Measurements from ENCODE around the gene LDLRAD4. TPM values are rescaled to one million over a fixed set of nuclear protein-coding genes. Genes with fewer than 3 reads are reported as not detected.

Gene LDLRAD4
- total and polyA plus RNA-seq, 8 donors = 2.0 to 47.9 (median 9.0) TPM

DNA sequence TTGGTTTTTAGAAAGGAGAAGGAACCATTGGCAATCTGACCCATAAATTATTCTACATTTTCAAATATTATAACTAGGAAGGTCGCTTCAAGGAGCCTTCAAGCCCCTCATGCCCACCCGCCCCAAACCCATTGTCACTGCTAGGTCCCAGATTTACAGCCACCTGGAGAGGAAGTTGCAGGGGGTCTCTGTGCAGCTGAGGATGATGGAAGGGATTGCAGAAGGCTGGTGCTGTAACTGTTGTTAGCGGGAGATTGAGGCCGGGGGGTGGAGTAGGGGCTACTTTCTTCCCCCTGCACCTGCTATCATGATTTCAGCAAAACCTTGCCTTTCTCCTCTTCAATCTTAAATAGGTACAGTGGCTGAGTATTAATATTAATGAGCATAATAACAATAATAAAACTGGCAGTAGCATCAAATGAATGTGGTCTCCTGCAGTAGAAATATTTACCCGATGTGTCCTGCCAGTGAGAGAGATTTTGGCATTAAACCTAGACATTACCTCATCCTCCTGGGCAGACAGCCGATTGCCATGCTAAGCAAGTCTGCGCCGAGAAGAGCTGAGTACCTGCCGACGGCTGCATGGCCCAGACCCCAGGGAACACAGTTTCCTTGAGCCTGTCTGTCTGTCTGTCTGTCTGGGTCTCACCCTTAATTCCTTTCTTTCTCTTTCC, 282.4 kb downstream of the LDLRAD4 start:
- Histone ChIP-seq H3K27me3 (no peaks in the 10 kb centered on the region), H3K4me3 (no peak overlapping the region), H3K4me1 (peaks cover 0 to 25% (median 8%) of the 10 kb centered on the region in 4 donors), H3K9me3 (peaks cover 0 to 8% (median 0%) of the 10 kb centered on the region in 4 donors), H3K27ac (no peak overlapping the region), H3K36me3 (peaks cover 0 to 14% (median 8%) of the 10 kb centered on the region in 4 donors)
- TF ChIP-seq EP300 (IDR thresholded peaks at IDR 0.05) = no peak
- peak in 1 of 3 donors; percentile 13 for TF ChIP-seq POLR2AphosphoS5 (IDR thresholded peaks at IDR 0.05)
- intact Hi-C loops (cut with DNase I; ENCODE audit: low total_unique reads) = no loop called here
- peak; percentile 51 to 83 for DNase-seq
- WGBS, 5 donors = 36 to 49% (median 42%) methylated on average over 10 of the region's 10 CpGs

DNA sequence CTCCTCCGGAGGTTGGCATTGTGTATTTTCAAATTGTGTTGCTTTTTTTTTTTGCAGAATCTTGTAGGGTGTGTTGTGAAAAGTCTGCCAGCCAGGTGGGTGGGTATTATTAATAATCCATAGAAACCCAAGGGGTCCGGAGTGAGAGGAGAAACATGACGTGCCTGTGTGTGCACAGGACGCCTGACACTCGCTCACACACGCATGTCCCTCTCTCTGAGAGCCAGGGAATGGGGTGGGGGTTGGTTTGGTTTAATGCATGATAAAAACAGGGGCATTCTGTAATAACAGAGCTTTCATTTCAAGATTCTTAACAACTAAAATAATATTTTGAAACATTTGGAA, 283.0 kb downstream of the LDLRAD4 start:
- TF ChIP-seq POLR2AphosphoS5 (IDR thresholded peaks at IDR 0.05) (no peak), EP300 (IDR thresholded peaks at IDR 0.05) (no peak), POLR2A (IDR thresholded peaks at IDR 0.05) (no peak)
- TF ChIP-seq, protein P1, sequence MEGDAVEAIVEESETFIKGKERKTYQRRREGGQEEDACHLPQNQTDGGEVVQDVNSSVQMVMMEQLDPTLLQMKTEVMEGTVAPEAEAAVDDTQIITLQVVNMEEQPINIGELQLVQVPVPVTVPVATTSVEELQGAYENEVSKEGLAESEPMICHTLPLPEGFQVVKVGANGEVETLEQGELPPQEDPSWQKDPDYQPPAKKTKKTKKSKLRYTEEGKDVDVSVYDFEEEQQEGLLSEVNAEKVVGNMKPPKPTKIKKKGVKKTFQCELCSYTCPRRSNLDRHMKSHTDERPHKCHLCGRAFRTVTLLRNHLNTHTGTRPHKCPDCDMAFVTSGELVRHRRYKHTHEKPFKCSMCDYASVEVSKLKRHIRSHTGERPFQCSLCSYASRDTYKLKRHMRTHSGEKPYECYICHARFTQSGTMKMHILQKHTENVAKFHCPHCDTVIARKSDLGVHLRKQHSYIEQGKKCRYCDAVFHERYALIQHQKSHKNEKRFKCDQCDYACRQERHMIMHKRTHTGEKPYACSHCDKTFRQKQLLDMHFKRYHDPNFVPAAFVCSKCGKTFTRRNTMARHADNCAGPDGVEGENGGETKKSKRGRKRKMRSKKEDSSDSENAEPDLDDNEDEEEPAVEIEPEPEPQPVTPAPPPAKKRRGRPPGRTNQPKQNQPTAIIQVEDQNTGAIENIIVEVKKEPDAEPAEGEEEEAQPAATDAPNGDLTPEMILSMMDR (IDR thresholded peaks at IDR 0.05) = no peak
- Histone ChIP-seq H3K27ac (no peak overlapping the region), H3K4me1 (peaks cover 0 to 25% (median 8%) of the 10 kb centered on the region in 4 donors), H3K9me3 (peaks cover 0 to 8% (median 0%) of the 10 kb centered on the region in 4 donors), H3K27me3 (no peaks in the 10 kb centered on the region), H3K4me3 (no peak overlapping the region), H3K36me3 (peaks cover 0 to 14% (median 8%) of the 10 kb centered on the region in 4 donors)
- DNase-seq = no peak
- intact Hi-C loops (cut with DNase I; ENCODE audit: low total_unique reads) = no loop called here
- WGBS, 5 donors = 57 to 74% (median 63%) methylated on average over 6 of the region's 6 CpGs

DNA sequence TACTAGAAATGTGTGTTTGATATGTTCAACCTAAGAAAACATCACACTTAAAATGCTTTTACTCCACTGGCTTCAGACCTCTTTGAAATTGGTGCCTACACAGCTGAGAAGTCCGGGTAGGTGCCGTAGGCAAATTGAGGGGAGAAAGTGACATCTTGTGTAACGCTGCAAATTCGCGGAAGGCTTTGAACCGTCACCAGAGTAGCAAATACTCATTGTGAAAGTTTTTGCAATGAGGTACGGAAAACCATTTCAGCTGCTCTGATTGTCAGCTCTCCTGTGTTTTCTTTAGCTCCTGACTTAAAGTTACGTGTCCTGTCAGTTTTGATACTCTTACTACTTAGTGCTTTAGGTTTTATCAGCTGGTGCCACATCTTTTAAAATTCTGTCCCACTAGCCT, 283.3 kb downstream of the LDLRAD4 start:
- TF ChIP-seq EP300 (IDR thresholded peaks at IDR 0.05) (no peak), POLR2AphosphoS5 (IDR thresholded peaks at IDR 0.05) (no peak), POLR2A (IDR thresholded peaks at IDR 0.05) (no peak)
- TF ChIP-seq, protein P1 (IDR thresholded peaks at IDR 0.05) = no peak
- no peak for DNase-seq
- peaks cover 0 to 25% (median 8%) of the 10 kb centered on the region in 4 donors for H3K4me1 ChIP-seq
- intact Hi-C loops (cut with DNase I; ENCODE audit: low total_unique reads) = no loop called here
- no peaks in the 10 kb centered on the region for H3K27me3 ChIP-seq
- WGBS, 5 donors = 66 to 74% (median 68%) methylated on average over 8 of the region's 8 CpGs
- no peak overlapping the region for H3K4me3 ChIP-seq
- peaks cover 0 to 14% (median 8%) of the 10 kb centered on the region in 4 donors for H3K36me3 ChIP-seq
- no peak overlapping the region for H3K27ac ChIP-seq
- peaks cover 0 to 8% (median 0%) of the 10 kb centered on the region in 4 donors for H3K9me3 ChIP-seq

DNA sequence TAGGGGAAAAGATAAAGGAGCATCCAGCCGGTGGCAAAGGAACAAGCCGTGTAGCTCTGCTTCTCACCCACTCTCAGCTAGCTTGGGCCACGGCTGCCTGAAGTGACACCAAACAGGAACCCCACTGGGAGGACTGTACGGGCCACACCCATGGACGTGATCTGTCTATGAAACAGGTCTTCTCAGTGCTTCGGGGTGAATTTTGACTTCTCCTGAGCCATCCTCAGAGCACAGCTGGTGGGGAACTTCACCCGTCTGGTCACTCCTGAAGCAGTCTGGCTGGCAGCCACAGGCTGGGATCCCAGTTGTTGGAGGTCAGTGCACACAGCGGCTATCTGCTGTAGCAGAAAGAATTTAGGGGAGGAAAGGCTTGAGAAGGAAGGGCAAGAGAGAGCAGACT, 284.0 kb downstream of the LDLRAD4 start:
- H3K4me3 ChIP-seq = no peak overlapping the region
- H3K27me3 ChIP-seq = no peaks in the 10 kb centered on the region
- 72 to 80% (median 77%) methylated on average over 8 of the region's 8 CpGs for WGBS, 5 donors
- peaks cover 0 to 13% (median 8%) of the 10 kb centered on the region in 4 donors for H3K36me3 ChIP-seq
- peaks cover 0 to 25% (median 8%) of the 10 kb centered on the region in 4 donors for H3K4me1 ChIP-seq
- peaks cover 0 to 8% (median 0%) of the 10 kb centered on the region in 4 donors for H3K9me3 ChIP-seq
- intact Hi-C loops (cut with DNase I; ENCODE audit: low total_unique reads) = no loop called here
- H3K27ac ChIP-seq = no peak overlapping the region
- TF ChIP-seq POLR2AphosphoS5 (IDR thresholded peaks at IDR 0.05) (no peak), POLR2A (IDR thresholded peaks at IDR 0.05) (no peak), EP300 (IDR thresholded peaks at IDR 0.05) (no peak)
- TF ChIP-seq, protein P1 (IDR thresholded peaks at IDR 0.05) = no peak
- no peak for DNase-seq

DNA sequence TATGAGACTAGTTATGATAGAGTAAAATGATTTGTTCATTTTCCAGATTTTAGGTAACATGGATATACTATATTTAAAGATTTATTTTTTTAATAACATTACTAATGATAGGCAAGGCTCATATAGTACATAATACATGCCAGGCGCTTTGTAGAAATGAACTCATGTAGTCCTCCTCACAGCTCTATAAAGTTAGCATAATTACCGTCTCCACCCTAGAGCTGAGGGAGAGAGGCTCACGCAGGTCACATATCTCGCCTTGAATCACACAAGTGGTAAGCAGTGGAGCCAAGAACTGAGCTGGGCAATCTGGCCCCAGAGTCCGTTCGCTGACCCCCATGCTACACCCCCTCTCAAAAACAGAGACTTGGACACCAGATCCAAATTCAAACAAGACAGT, 285.3 kb downstream of the LDLRAD4 start:
- Histone ChIP-seq H3K36me3 (peaks cover 0 to 3% (median under 1%) of the 10 kb centered on the region in 4 donors), H3K4me1 (peaks cover 0 to 25% (median 8%) of the 10 kb centered on the region in 4 donors), H3K27ac (no peak overlapping the region), H3K27me3 (no peaks in the 10 kb centered on the region), H3K4me3 (no peak overlapping the region), H3K9me3 (peaks cover 0 to 2% (median 0%) of the 10 kb centered on the region in 4 donors)
- no peak for DNase-seq
- TF ChIP-seq, protein P1 (IDR thresholded peaks at IDR 0.05) = no peak
- TF ChIP-seq POLR2AphosphoS5 (IDR thresholded peaks at IDR 0.05) (no peak), EP300 (IDR thresholded peaks at IDR 0.05) (no peak), POLR2A (IDR thresholded peaks at IDR 0.05) (no peak)
- intact Hi-C loops (cut with DNase I; ENCODE audit: low total_unique reads) = no loop called here
- WGBS, 5 donors = 55 to 80% (median 77%) methylated on average over 6 of the region's 6 CpGs

All from stomach (tissue), 9 donors.